HEK293 (cell line): ENCODE results near the gene VLDLR.

Source experiments
- CTCF ChIA-PET: fragments of 350-600 bp; formaldehyde crosslinking; extraction: SDS; loops from one replicate; lab custom pipeline; 2021; ENCODE audit warnings: antibody characterized with exemption; lab: Yijun Ruan, JAX
- POLR2A ChIA-PET: fragments of 300-600 bp; formaldehyde crosslinking; extraction: SDS; loops from one replicate; lab custom pipeline; 2020; ENCODE audit warnings: antibody characterized with exemption, inconsistent platforms; lab: Yijun Ruan, JAX
- H3K27ac ChIP-seq: fragments of 200-500 bp; sonication (Bioruptor generic); 2 replicates; pipeline ENCODE4 v1.5.1; 2014; ENCODE audit warnings: low read depth, low read length, control low read depth, inconsistent platforms; ENCODE audit errors: extremely low read depth
- H3K36me3 ChIP-seq, 2 experiments: fragments of 200-500 bp in 1 of 2; sonication (Bioruptor generic) in 1 of 2; 1 replicate in 1 of 2; 2 replicates in 1 of 2; pipeline ENCODE4 v1.5.1; 2014 to 2017; ENCODE audit warnings: inconsistent platforms in 2 of 2, low read length in 2 of 2; ENCODE audit not compliant: control insufficient read depth in 2 of 2, insufficient read depth in 1 of 2
- H3K4me1 ChIP-seq: fragments of 200-500 bp; sonication (Bioruptor generic); 2 replicates; pipeline ENCODE4 v1.5.1; 2014; ENCODE audit warnings: mild to moderate bottlenecking, low read length, inconsistent platforms; ENCODE audit not compliant: control insufficient read depth, insufficient read depth
- H3K4me3 ChIP-seq: 2 replicates; pipeline ENCODE4 v1.5.1; 2011; ENCODE audit warnings: low read depth, mild to moderate bottlenecking, control low read depth, low read length, moderate library complexity
- H3K9me3 ChIP-seq: fragments of 200-500 bp; sonication (Bioruptor generic); 2 replicates; pipeline ENCODE4 v1.5.1; 2014; ENCODE audit warnings: low read depth, low read length, inconsistent platforms; ENCODE audit not compliant: control insufficient read depth, insufficient read depth
- KLF1 ChIP-seq: fragments of 450-650 bp; formaldehyde crosslinking; IDR thresholded peaks from 2 replicates; pipeline ENCODE4 v1.5.1; 2016; ENCODE audit warnings: missing biosample characterization, missing genetic modification characterization
- KLF10 ChIP-seq: fragments of 450-650 bp; IDR thresholded peaks from 2 replicates; pipeline ENCODE4 v1.5.1; 2018; ENCODE audit warnings: missing biosample characterization, mild to moderate bottlenecking, missing genetic modification characterization
- MEIS1 ChIP-seq: sonication (generic); formaldehyde crosslinking; IDR thresholded peaks from 2 replicates; pipeline ENCODE4 v1.8.1; 2022; ENCODE audit warnings: missing genetic modification reagents, mild to moderate bottlenecking, borderline replicate concordance
- SCRT1 ChIP-seq: fragments of 450-650 bp; formaldehyde crosslinking; IDR thresholded peaks from 2 replicates; pipeline ENCODE4 v1.5.1; 2016; ENCODE audit warnings: missing biosample characterization, missing genetic modification characterization, borderline replicate concordance
- SP7 ChIP-seq: fragments of 450-650 bp; formaldehyde crosslinking; IDR thresholded peaks from 2 replicates; pipeline ENCODE4 v1.5.1; 2016; ENCODE audit warnings: missing biosample characterization, missing genetic modification characterization
- ZEB2 ChIP-seq: fragments of 450-650 bp; formaldehyde crosslinking; IDR thresholded peaks from 2 replicates; pipeline ENCODE4 v1.5.1; 2016; ENCODE audit warnings: missing biosample characterization, missing genetic modification characterization
- ZFP3 ChIP-seq: fragments of 450-650 bp; formaldehyde crosslinking; IDR thresholded peaks from 2 replicates; pipeline ENCODE4 v1.5.1; 2016; ENCODE audit warnings: low read depth, missing biosample characterization, missing genetic modification characterization
- ZNF184 ChIP-seq: fragments of 450-650 bp; IDR thresholded peaks from 2 replicates; pipeline ENCODE4 v1.5.1; 2018; ENCODE audit warnings: missing biosample characterization, mild to moderate bottlenecking, missing genetic modification characterization
- ZNF202 ChIP-seq: fragments of 450-650 bp; formaldehyde crosslinking; IDR thresholded peaks from 2 replicates; pipeline ENCODE4 v1.5.1; 2016; ENCODE audit warnings: missing biosample characterization, missing genetic modification characterization, borderline replicate concordance
- ZNF221 ChIP-seq: fragments of 450-650 bp; formaldehyde crosslinking; IDR thresholded peaks from 2 replicates; pipeline ENCODE4 v1.5.1; 2017; ENCODE audit warnings: missing biosample characterization, missing genetic modification characterization, borderline replicate concordance
- ZNF239 ChIP-seq: fragments of 450-650 bp; formaldehyde crosslinking; IDR thresholded peaks from 2 replicates; pipeline ENCODE4 v1.5.1; 2016; ENCODE audit warnings: missing biosample characterization, missing genetic modification characterization
- ZNF366 ChIP-seq: fragments of 450-650 bp; formaldehyde crosslinking; conservative IDR thresholded peaks from 2 replicates; pipeline ENCODE4 v1.5.1; 2016; ENCODE audit warnings: missing biosample characterization, missing genetic modification characterization
- ZNF560 ChIP-seq: fragments of 450-650 bp; formaldehyde crosslinking; IDR thresholded peaks from 2 replicates; pipeline ENCODE4 v1.5.1; 2017; ENCODE audit warnings: missing biosample characterization, missing genetic modification characterization, borderline replicate concordance
- ZNF624 ChIP-seq: fragments of 450-650 bp; formaldehyde crosslinking; IDR thresholded peaks from 2 replicates; pipeline ENCODE4 v1.5.1; 2017; ENCODE audit warnings: missing biosample characterization, missing genetic modification characterization
- ZNF701 ChIP-seq: fragments of 450-650 bp; formaldehyde crosslinking; IDR thresholded peaks from 2 replicates; pipeline ENCODE4 v1.5.1; 2016; ENCODE audit warnings: missing biosample characterization, missing genetic modification characterization
- ZNF776 ChIP-seq: fragments of 450-650 bp; formaldehyde crosslinking; IDR thresholded peaks from 2 replicates; pipeline ENCODE4 v1.5.0; 2017; ENCODE audit warnings: missing biosample characterization, missing genetic modification characterization, borderline replicate concordance
- ZNF830 ChIP-seq: fragments of 450-650 bp; IDR thresholded peaks from 2 replicates; pipeline ENCODE4 v1.5.0; 2018; ENCODE audit warnings: missing biosample characterization, missing genetic modification characterization, low read depth, mild to moderate bottlenecking, moderate library complexity
- TF ChIP-seq, protein P1 (sequence below): fragments of 450-650 bp; formaldehyde crosslinking; IDR thresholded peaks from 2 replicates; pipeline ENCODE4 v1.5.1; 2017; ENCODE audit warnings: missing biosample characterization, missing genetic modification characterization
- TF ChIP-seq, protein P2 (sequence below): fragments of 450-650 bp; formaldehyde crosslinking; IDR thresholded peaks from 2 replicates; pipeline ENCODE4 v1.5.1; 2016; ENCODE audit warnings: missing biosample characterization, missing genetic modification characterization
- TF ChIP-seq, protein P3 (sequence below): fragments of 450-650 bp; formaldehyde crosslinking; IDR thresholded peaks from 2 replicates; pipeline ENCODE4 v1.5.1; 2016; ENCODE audit warnings: missing biosample characterization, missing genetic modification characterization
- TF ChIP-seq, protein P4 (sequence below): fragments of 450-650 bp; formaldehyde crosslinking; IDR thresholded peaks from 2 replicates; pipeline ENCODE4 v1.5.0; 2017; ENCODE audit warnings: missing biosample characterization, missing genetic modification characterization, borderline replicate concordance
- TF ChIP-seq, protein P5 (sequence below): fragments of 450-650 bp; formaldehyde crosslinking; optimal IDR thresholded peaks from 2 replicates; pipeline ENCODE3; 2016; ENCODE audit warnings: missing biosample characterization, mild to moderate bottlenecking, missing genetic modification characterization

Gene VLDLR

DNA sequence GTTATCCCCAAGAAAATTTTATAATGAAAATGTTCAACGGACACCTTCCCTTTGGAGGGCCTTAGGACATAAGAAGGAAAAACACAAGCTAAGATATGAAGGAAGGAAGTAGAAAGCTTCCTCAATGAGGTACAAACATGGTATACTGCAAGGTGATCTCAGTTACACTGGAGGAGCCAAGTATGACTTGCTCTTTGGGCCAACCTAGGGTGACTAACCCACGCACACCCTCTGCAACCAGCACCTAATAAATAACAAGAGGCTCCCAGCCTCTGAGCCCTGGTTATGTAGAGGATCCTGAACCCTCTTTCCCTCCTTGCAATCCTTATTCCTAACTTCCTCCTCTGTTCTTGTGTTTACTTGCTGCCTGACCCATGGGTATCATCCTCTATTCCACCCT lies 57.4 kb downstream of the VLDLR start (continued):
- no peak for TF ChIP-seq ZNF624 (tag by site-specific recombination)
- TF ChIP-seq, protein P1, sequence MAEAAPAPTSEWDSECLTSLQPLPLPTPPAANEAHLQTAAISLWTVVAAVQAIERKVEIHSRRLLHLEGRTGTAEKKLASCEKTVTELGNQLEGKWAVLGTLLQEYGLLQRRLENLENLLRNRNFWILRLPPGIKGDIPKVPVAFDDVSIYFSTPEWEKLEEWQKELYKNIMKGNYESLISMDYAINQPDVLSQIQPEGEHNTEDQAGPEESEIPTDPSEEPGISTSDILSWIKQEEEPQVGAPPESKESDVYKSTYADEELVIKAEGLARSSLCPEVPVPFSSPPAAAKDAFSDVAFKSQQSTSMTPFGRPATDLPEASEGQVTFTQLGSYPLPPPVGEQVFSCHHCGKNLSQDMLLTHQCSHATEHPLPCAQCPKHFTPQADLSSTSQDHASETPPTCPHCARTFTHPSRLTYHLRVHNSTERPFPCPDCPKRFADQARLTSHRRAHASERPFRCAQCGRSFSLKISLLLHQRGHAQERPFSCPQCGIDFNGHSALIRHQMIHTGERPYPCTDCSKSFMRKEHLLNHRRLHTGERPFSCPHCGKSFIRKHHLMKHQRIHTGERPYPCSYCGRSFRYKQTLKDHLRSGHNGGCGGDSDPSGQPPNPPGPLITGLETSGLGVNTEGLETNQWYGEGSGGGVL (tag by site-specific recombination), result no peak
- TF ChIP-seq MEIS1, result no peak
- no peak for TF ChIP-seq ZNF184
- no peak for TF ChIP-seq ZNF202 (tag by site-specific recombination)
- no peak for TF ChIP-seq ZNF830 (tag by site-specific recombination)
- TF ChIP-seq, protein P2, sequence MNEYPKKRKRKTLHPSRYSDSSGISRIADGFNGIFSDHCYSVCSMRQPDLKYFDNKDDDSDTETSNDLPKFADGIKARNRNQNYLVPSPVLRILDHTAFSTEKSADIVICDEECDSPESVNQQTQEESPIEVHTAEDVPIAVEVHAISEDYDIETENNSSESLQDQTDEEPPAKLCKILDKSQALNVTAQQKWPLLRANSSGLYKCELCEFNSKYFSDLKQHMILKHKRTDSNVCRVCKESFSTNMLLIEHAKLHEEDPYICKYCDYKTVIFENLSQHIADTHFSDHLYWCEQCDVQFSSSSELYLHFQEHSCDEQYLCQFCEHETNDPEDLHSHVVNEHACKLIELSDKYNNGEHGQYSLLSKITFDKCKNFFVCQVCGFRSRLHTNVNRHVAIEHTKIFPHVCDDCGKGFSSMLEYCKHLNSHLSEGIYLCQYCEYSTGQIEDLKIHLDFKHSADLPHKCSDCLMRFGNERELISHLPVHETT (tag by site-specific recombination), result no peak
- TF ChIP-seq SP7 (tag by site-specific recombination), result no peak
- TF ChIP-seq, all 188 proteins: peak for 0

DNA sequence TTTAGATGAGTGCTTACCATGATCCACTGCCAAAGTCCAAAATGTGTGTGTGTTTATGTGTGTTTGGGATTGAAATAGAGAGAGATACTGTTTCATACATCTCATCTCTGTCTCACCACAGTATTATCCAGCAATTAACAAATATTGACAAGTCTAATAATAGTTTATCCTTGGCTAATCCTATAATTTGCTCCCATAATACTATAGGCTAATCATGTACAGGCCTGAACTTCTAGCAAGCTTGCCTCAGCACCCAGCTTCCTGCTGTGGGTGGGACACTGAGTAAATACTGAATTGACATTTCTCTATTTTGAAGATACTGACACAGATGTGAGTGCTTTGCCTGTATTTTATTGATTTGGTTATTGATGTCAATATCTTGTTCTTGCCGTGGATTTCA lies 60.4 kb downstream of the VLDLR start:
- Histone ChIP-seq H3K4me1 (no peaks in the 10 kb centered on the region), H3K27ac (no peak overlapping the region), H3K36me3 (no peaks in the 10 kb centered on the region), H3K4me3 (no peak overlapping the region), H3K9me3 (no peaks in the 10 kb centered on the region)
- POLR2A ChIA-PET, result no interaction called here
- CTCF ChIA-PET, result no interaction called here
- TF ChIP-seq SCRT1 (no peak), ZNF776 (tag by site-specific recombination) (no peak), ZNF560 (tag by site-specific recombination) (no peak), ZNF366 (tag by site-specific recombination) (no peak), ZNF701 (tag by site-specific recombination) (no peak), KLF10 (no peak), ZNF239 (tag by site-specific recombination) (no peak), ZFP3 (tag by site-specific recombination) (no peak), ZEB2 (tag by site-specific recombination) (no peak), ZNF221 (tag by site-specific recombination) (no peak), KLF1 (tag by site-specific recombination) (no peak)
- TF ChIP-seq, protein P3, sequence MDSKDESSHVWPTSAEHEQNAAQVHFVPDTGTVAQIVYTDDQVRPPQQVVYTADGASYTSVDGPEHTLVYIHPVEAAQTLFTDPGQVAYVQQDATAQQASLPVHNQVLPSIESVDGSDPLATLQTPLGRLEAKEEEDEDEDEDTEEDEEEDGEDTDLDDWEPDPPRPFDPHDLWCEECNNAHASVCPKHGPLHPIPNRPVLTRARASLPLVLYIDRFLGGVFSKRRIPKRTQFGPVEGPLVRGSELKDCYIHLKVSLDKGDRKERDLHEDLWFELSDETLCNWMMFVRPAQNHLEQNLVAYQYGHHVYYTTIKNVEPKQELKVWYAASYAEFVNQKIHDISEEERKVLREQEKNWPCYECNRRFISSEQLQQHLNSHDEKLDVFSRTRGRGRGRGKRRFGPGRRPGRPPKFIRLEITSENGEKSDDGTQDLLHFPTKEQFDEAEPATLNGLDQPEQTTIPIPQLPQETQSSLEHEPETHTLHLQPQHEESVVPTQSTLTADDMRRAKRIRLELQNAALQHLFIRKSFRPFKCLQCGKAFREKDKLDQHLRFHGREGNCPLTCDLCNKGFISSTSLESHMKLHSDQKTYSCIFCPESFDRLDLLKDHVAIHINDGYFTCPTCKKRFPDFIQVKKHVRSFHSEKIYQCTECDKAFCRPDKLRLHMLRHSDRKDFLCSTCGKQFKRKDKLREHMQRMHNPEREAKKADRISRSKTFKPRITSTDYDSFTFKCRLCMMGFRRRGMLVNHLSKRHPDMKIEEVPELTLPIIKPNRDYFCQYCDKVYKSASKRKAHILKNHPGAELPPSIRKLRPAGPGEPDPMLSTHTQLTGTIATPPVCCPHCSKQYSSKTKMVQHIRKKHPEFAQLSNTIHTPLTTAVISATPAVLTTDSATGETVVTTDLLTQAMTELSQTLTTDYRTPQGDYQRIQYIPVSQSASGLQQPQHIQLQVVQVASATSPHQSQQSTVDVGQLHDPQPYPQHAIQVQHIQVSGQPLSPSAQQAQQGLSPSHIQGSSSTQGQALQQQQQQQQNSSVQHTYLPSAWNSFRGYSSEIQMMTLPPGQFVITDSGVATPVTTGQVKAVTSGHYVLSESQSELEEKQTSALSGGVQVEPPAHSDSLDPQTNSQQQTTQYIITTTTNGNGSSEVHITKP (tag by site-specific recombination), result no peak
- TF ChIP-seq, protein P4, sequence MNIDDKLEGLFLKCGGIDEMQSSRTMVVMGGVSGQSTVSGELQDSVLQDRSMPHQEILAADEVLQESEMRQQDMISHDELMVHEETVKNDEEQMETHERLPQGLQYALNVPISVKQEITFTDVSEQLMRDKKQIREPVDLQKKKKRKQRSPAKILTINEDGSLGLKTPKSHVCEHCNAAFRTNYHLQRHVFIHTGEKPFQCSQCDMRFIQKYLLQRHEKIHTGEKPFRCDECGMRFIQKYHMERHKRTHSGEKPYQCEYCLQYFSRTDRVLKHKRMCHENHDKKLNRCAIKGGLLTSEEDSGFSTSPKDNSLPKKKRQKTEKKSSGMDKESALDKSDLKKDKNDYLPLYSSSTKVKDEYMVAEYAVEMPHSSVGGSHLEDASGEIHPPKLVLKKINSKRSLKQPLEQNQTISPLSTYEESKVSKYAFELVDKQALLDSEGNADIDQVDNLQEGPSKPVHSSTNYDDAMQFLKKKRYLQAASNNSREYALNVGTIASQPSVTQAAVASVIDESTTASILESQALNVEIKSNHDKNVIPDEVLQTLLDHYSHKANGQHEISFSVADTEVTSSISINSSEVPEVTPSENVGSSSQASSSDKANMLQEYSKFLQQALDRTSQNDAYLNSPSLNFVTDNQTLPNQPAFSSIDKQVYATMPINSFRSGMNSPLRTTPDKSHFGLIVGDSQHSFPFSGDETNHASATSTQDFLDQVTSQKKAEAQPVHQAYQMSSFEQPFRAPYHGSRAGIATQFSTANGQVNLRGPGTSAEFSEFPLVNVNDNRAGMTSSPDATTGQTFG (tag by site-specific recombination), result no peak
- TF ChIP-seq, protein P5, sequence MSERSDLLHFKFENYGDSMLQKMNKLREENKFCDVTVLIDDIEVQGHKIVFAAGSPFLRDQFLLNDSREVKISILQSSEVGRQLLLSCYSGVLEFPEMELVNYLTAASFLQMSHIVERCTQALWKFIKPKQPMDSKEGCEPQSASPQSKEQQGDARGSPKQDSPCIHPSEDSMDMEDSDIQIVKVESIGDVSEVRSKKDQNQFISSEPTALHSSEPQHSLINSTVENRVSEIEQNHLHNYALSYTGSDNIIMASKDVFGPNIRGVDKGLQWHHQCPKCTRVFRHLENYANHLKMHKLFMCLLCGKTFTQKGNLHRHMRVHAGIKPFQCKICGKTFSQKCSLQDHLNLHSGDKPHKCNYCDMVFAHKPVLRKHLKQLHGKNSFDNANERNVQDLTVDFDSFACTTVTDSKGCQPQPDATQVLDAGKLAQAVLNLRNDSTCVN (tag by site-specific recombination), result no peak
